ENCODE results near the gene FIGNL2.

The FIGNL2 gene

GRCh38 chr12:51874000-51874399 is 25.5 kb upstream of the FIGNL2 start:
- no peak for TF ChIP-seq CTCF (IDR thresholded peaks at IDR 0.05; ENCODE audit: control insufficient read depth, insufficient read depth, low read depth, low read length, missing control alignments)
- no peak for DNase-seq (ENCODE audit: low read depth)
- no peak overlapping the region for H3K4me3 ChIP-seq (ENCODE audit: control insufficient read depth, low read depth, low read length)

- TF ChIP-seq CTCF (IDR thresholded peaks at IDR 0.05; ENCODE audit: control insufficient read depth, insufficient read depth, low read depth, low read length, missing control alignments): no peak
- no peak for DNase-seq (ENCODE audit: low read depth)
- H3K4me3 ChIP-seq (ENCODE audit: control insufficient read depth, low read depth, low read length): no peak overlapping the region
Measured at GRCh38 chr12:51873251-51873994, 24.9 kb upstream of the FIGNL2 start.

- DNase-seq (ENCODE audit: low read depth): no peak
- TF ChIP-seq CTCF (IDR thresholded peaks at IDR 0.05; ENCODE audit: control insufficient read depth, insufficient read depth, low read depth, low read length, missing control alignments): no peak
- no peak overlapping the region for H3K4me3 ChIP-seq (ENCODE audit: control insufficient read depth, low read depth, low read length)
Measured at GRCh38 chr12:51872689-51872981, 24.1 kb upstream of the FIGNL2 start.

- no peak for DNase-seq (ENCODE audit: low read depth)
- H3K4me3 ChIP-seq (ENCODE audit: control insufficient read depth, low read depth, low read length): no peak overlapping the region
- TF ChIP-seq CTCF (IDR thresholded peaks at IDR 0.05; ENCODE audit: control insufficient read depth, insufficient read depth, low read depth, low read length, missing control alignments): no peak
Measured at GRCh38 chr12:51871918-51872688, 23.6 kb upstream of the FIGNL2 start.

GRCh38 chr12:51871126-51871525 is 22.6 kb upstream of the FIGNL2 start:
- TF ChIP-seq CTCF (IDR thresholded peaks at IDR 0.05; ENCODE audit: control insufficient read depth, insufficient read depth, low read depth, low read length, missing control alignments): no peak
- DNase-seq (ENCODE audit: low read depth): no peak
- H3K4me3 ChIP-seq (ENCODE audit: control insufficient read depth, low read depth, low read length): no peak overlapping the region

GRCh38 chr12:51870504-51870903 is 22.0 kb upstream of the FIGNL2 start:
- no peak overlapping the region for H3K4me3 ChIP-seq (ENCODE audit: control insufficient read depth, low read depth, low read length)
- no peak for DNase-seq (ENCODE audit: low read depth)
- no peak for TF ChIP-seq CTCF (IDR thresholded peaks at IDR 0.05; ENCODE audit: control insufficient read depth, insufficient read depth, low read depth, low read length, missing control alignments)

Data from AG09309 (cell line).